ENCODE measurements around the gene RANBP17.
"Not testable (repeated sequence)": the region's sequence is repeated elsewhere in the genome, so short reads cannot be mapped to it uniquely, and the experiment has no call there.

Gene RANBP17

GRCh38 chr5:170826117-170826516 lies 35.7 kb upstream of the RANBP17 start:
- H3K4me3 ChIP-seq (ENCODE audit: low read length) = no peak overlapping the region
- no peak for TF ChIP-seq CTCF (IDR thresholded peaks at IDR 0.05; ENCODE audit: low read depth, low read length, poor library complexity, severe bottlenecking)
- no peak for TF ChIP-seq EZH2phosphoT487 (IDR thresholded peaks at IDR 0.05; ENCODE audit: borderline replicate concordance, low read length)

GRCh38 chr5:170832241-170832640 lies 29.6 kb upstream of the RANBP17 start:
- no peaks in the 10 kb centered on the region for H3K27me3 ChIP-seq (ENCODE audit: control insufficient read depth, low read length)
- H3K4me1 ChIP-seq (ENCODE audit: control insufficient read depth, low read length) = no peaks in the 10 kb centered on the region
- H3K79me2 ChIP-seq (ENCODE audit: control insufficient read depth, low read length) = no peaks in the 10 kb centered on the region
- H4K20me1 ChIP-seq (ENCODE audit: control insufficient read depth, insufficient read depth, low read depth, low read length) = no peaks in the 10 kb centered on the region
- no peak for TF ChIP-seq EZH2phosphoT487 (IDR thresholded peaks at IDR 0.05; ENCODE audit: borderline replicate concordance, low read length)
- no peak for TF ChIP-seq CTCF (IDR thresholded peaks at IDR 0.05; ENCODE audit: low read depth, low read length, poor library complexity, severe bottlenecking)
- no peak overlapping the region for H3K27ac ChIP-seq (ENCODE audit: low read depth, low read length)
- no peak overlapping the region for H3K4me3 ChIP-seq (ENCODE audit: low read length)
- no peaks in the 10 kb centered on the region for H3K9me3 ChIP-seq (ENCODE audit: control insufficient read depth, insufficient read depth, low read length)
- no peaks in the 10 kb centered on the region for H3K36me3 ChIP-seq (ENCODE audit: control insufficient read depth, low read length)
- no peaks in the 10 kb centered on the region for H3F3A ChIP-seq (ENCODE audit: control insufficient read depth, insufficient read depth)
- no peak overlapping the region for H3K4me2 ChIP-seq (ENCODE audit: low read length)
- H3K9me2 ChIP-seq (replicated peaks; ENCODE audit: control insufficient read depth, low read length) = no peaks in the 10 kb centered on the region

More at GRCh38 chr5:170826117-170826516, 35.7 kb upstream of the RANBP17 start:
- no peak overlapping the region for H3K4me2 ChIP-seq (ENCODE audit: low read length)
- no peak overlapping the region for H3K27ac ChIP-seq (ENCODE audit: low read depth, low read length)
- H3K27me3 ChIP-seq (ENCODE audit: control insufficient read depth, low read length) = no peaks in the 10 kb centered on the region
- no peaks in the 10 kb centered on the region for H3K9me3 ChIP-seq (ENCODE audit: control insufficient read depth, insufficient read depth, low read length)
- no peaks in the 10 kb centered on the region for H3K79me2 ChIP-seq (ENCODE audit: control insufficient read depth, low read length)
- no peaks in the 10 kb centered on the region for H3F3A ChIP-seq (ENCODE audit: control insufficient read depth, insufficient read depth)
- no peaks in the 10 kb centered on the region for H4K20me1 ChIP-seq (ENCODE audit: control insufficient read depth, insufficient read depth, low read depth, low read length)
- no peaks in the 10 kb centered on the region for H3K36me3 ChIP-seq (ENCODE audit: control insufficient read depth, low read length)
- no peaks in the 10 kb centered on the region for H3K9me2 ChIP-seq (replicated peaks; ENCODE audit: control insufficient read depth, low read length)
- H3K4me1 ChIP-seq (ENCODE audit: control insufficient read depth, low read length) = no peaks in the 10 kb centered on the region

- H3K9me3 ChIP-seq (ENCODE audit: control insufficient read depth, insufficient read depth, low read length); H3K27ac ChIP-seq (ENCODE audit: low read depth, low read length); H3K9me2 ChIP-seq (replicated peaks; ENCODE audit: control insufficient read depth, low read length); H3F3A ChIP-seq (ENCODE audit: control insufficient read depth, insufficient read depth); H3K4me1 ChIP-seq (ENCODE audit: control insufficient read depth, low read length); H3K27me3 ChIP-seq (ENCODE audit: control insufficient read depth, low read length); H3K4me3 ChIP-seq (ENCODE audit: low read length); H3K4me2 ChIP-seq (ENCODE audit: low read length); H4K20me1 ChIP-seq (ENCODE audit: control insufficient read depth, insufficient read depth, low read depth, low read length); H3K79me2 ChIP-seq (ENCODE audit: control insufficient read depth, low read length); H3K36me3 ChIP-seq (ENCODE audit: control insufficient read depth, low read length): not testable (repeated sequence)
Observed at GRCh38 chr5:170833981-170834380, 27.8 kb upstream of the RANBP17 start.

- Histone ChIP-seq H4K20me1 (ENCODE audit: control insufficient read depth, insufficient read depth, low read depth, low read length) (no peaks in the 10 kb centered on the region), H3F3A (ENCODE audit: control insufficient read depth, insufficient read depth) (no peaks in the 10 kb centered on the region), H3K4me1 (ENCODE audit: control insufficient read depth, low read length) (no peaks in the 10 kb centered on the region), H3K79me2 (ENCODE audit: control insufficient read depth, low read length) (no peaks in the 10 kb centered on the region), H3K4me3 (ENCODE audit: low read length) (no peak overlapping the region), H3K27me3 (ENCODE audit: control insufficient read depth, low read length) (no peaks in the 10 kb centered on the region), H3K4me2 (ENCODE audit: low read length) (no peak overlapping the region), H3K36me3 (ENCODE audit: control insufficient read depth, low read length) (no peaks in the 10 kb centered on the region), H3K9me3 (ENCODE audit: control insufficient read depth, insufficient read depth, low read length) (no peaks in the 10 kb centered on the region), H3K27ac (ENCODE audit: low read depth, low read length) (no peak overlapping the region), H3K9me2 (replicated peaks; ENCODE audit: control insufficient read depth, low read length) (no peaks in the 10 kb centered on the region)
- no peak for TF ChIP-seq CTCF (IDR thresholded peaks at IDR 0.05; ENCODE audit: low read depth, low read length, poor library complexity, severe bottlenecking)
- TF ChIP-seq EZH2phosphoT487 (IDR thresholded peaks at IDR 0.05; ENCODE audit: borderline replicate concordance, low read length) = no peak
Observed at GRCh38 chr5:170836226-170836625, 25.6 kb upstream of the RANBP17 start.

Measured in DOHH2 (cell line).